ENCODE measurements around the gene MAN1C1. TPM values are rescaled to one million over a fixed set of nuclear protein-coding genes. Genes with fewer than 3 reads are reported as not detected.

MAN1C1 gene
- polyA plus RNA-seq, 1 of the 3 experiments (the other 2 are of a cell fraction): 0.20 TPM

- TF ChIP-seq, protein P1, sequence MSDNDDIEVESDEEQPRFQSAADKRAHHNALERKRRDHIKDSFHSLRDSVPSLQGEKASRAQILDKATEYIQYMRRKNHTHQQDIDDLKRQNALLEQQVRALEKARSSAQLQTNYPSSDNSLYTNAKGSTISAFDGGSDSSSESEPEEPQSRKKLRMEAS (IDR thresholded peaks at IDR 0.05; ENCODE audit: low read depth): no peak
- TF ChIP-seq JUND (IDR thresholded peaks at IDR 0.05) (no peak), IRF3 (IDR thresholded peaks at IDR 0.05; ENCODE audit: low read depth, low read length) (no peak), RXRA (IDR thresholded peaks at IDR 0.05; ENCODE audit: borderline replicate concordance, low read depth) (no peak)
- TF ChIP-seq, protein P2, sequence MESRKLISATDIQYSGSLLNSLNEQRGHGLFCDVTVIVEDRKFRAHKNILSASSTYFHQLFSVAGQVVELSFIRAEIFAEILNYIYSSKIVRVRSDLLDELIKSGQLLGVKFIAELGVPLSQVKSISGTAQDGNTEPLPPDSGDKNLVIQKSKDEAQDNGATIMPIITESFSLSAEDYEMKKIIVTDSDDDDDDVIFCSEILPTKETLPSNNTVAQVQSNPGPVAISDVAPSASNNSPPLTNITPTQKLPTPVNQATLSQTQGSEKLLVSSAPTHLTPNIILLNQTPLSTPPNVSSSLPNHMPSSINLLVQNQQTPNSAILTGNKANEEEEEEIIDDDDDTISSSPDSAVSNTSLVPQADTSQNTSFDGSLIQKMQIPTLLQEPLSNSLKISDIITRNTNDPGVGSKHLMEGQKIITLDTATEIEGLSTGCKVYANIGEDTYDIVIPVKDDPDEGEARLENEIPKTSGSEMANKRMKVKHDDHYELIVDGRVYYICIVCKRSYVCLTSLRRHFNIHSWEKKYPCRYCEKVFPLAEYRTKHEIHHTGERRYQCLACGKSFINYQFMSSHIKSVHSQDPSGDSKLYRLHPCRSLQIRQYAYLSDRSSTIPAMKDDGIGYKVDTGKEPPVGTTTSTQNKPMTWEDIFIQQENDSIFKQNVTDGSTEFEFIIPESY (IDR thresholded peaks at IDR 0.05; ENCODE audit: borderline replicate concordance, low read depth): no peak
- TF ChIP-seq, protein P3, sequence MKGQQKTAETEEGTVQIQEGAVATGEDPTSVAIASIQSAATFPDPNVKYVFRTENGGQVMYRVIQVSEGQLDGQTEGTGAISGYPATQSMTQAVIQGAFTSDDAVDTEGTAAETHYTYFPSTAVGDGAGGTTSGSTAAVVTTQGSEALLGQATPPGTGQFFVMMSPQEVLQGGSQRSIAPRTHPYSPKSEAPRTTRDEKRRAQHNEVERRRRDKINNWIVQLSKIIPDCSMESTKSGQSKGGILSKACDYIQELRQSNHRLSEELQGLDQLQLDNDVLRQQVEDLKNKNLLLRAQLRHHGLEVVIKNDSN (IDR thresholded peaks at IDR 0.05; ENCODE audit: borderline replicate concordance, low read depth): no peak
Observed at GRCh38 chr1:25687221-25688017, 70.8 kb downstream of the MAN1C1 start (continued).

DNA sequence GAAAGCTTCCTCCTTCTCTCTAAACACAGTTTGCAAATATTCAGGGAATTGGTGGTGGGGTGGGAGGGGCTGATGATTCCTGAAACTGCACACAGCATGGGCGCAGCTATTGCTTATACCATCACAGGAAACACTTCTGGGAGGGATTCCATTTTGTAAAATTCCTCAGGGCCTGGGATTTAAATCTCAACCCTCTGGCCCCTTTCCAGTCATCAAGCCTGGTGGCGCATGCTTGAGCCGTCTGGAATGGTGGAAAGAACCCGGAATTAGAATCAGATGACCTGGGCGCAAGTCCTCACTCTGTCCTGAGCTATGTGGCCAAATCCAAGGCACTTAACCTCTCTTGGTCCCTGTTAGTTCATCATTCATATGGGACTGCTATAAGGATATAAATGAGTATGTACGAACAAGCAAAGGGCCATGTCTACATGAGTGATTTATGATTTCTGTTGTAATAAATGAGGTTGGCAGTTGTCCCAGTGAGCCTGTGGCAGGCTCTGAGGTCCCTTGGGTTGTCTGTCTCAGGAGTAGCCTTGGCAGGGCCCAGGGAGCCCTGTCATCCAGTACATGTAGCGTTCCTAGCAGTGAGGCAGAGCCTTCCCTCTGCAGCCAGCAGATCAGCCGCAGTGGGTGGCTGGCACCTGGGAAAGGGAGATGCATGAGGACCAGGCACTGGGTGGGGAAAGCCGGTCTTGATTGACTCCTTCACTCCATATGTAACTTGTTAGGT is 72.0 kb downstream of the MAN1C1 start:
- POLR2A ChIA-PET: interaction anchor here (0.7 kb wide), 1 partner anchor 21 kb away, joined by 3 read pairs; no protein-coding TSS in a partner anchor
- peak overlapping the region in 1 of 2 experiments; percentile 17; a peak in 2 of 4 replicates for H3K27ac ChIP-seq (ENCODE audit: low read depth in 2 of 2, low read length in 1 of 2)
- no peaks in the 10 kb centered on the region for H3K9me2 ChIP-seq
- H4K20me1 ChIP-seq (ENCODE audit: insufficient read depth): no peaks in the 10 kb centered on the region
- no peak overlapping the region for H3K4me2 ChIP-seq
- CTCF ChIA-PET: interaction anchor here (0.9 to 1.8 kb wide), 2 partner anchors 69 to 70 kb away, joined by 3 to 8 read pairs; no protein-coding TSS in a partner anchor
- no peaks in the 10 kb centered on the region for H3K36me3 ChIP-seq (replicated peaks in 1 of 2; ENCODE audit: control insufficient read depth in 1 of 2, insufficient read depth in 2 of 2, low read length in 1 of 2)
- 45% methylated on average over 6 of the region's 9 CpGs for WGBS (ENCODE audit: low lambda C conversion rate)
- H3K9me3 ChIP-seq: no peaks in the 10 kb centered on the region
- no peak overlapping the region for H3K9ac ChIP-seq
- no peak overlapping the region for H2AFZ ChIP-seq (ENCODE audit: low read depth)
- peaks cover 7 to 12% of the 10 kb centered on the region in 2 experiments; a peak in 3 of 4 replicates for H3K4me1 ChIP-seq (ENCODE audit: control insufficient read depth in 1 of 2, insufficient read depth in 2 of 2, low read depth in 1 of 2, low read length in 1 of 2)
- no peak overlapping the region for H3K4me3 ChIP-seq (ENCODE audit: low read depth in 2 of 2, low read length in 1 of 2)
- H3K79me2 ChIP-seq (ENCODE audit: insufficient read depth): no peaks in the 10 kb centered on the region
- TF ChIP-seq, protein P4, sequence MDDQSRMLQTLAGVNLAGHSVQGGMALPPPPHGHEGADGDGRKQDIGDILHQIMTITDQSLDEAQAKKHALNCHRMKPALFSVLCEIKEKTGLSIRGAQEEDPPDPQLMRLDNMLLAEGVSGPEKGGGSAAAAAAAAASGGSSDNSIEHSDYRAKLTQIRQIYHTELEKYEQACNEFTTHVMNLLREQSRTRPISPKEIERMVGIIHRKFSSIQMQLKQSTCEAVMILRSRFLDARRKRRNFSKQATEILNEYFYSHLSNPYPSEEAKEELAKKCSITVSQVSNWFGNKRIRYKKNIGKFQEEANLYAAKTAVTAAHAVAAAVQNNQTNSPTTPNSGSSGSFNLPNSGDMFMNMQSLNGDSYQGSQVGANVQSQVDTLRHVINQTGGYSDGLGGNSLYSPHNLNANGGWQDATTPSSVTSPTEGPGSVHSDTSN (IDR thresholded peaks at IDR 0.05): 0 out of 2 replicates have a peak, but pooled peaks have one; percentile 5
- TF ChIP-seq POLR2AphosphoS5 (IDR thresholded peaks at IDR 0.05; ENCODE audit: low read depth, low read length) (no peak), TAF1 (IDR thresholded peaks at IDR 0.05; ENCODE audit: borderline replicate concordance, low read depth, low read length) (no peak)
- TF ChIP-seq, protein P5, sequence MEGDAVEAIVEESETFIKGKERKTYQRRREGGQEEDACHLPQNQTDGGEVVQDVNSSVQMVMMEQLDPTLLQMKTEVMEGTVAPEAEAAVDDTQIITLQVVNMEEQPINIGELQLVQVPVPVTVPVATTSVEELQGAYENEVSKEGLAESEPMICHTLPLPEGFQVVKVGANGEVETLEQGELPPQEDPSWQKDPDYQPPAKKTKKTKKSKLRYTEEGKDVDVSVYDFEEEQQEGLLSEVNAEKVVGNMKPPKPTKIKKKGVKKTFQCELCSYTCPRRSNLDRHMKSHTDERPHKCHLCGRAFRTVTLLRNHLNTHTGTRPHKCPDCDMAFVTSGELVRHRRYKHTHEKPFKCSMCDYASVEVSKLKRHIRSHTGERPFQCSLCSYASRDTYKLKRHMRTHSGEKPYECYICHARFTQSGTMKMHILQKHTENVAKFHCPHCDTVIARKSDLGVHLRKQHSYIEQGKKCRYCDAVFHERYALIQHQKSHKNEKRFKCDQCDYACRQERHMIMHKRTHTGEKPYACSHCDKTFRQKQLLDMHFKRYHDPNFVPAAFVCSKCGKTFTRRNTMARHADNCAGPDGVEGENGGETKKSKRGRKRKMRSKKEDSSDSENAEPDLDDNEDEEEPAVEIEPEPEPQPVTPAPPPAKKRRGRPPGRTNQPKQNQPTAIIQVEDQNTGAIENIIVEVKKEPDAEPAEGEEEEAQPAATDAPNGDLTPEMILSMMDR (IDR thresholded peaks at IDR 0.05): no peak
- TF ChIP-seq, protein P6, sequence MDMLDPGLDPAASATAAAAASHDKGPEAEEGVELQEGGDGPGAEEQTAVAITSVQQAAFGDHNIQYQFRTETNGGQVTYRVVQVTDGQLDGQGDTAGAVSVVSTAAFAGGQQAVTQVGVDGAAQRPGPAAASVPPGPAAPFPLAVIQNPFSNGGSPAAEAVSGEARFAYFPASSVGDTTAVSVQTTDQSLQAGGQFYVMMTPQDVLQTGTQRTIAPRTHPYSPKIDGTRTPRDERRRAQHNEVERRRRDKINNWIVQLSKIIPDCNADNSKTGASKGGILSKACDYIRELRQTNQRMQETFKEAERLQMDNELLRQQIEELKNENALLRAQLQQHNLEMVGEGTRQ (IDR thresholded peaks at IDR 0.05; ENCODE audit: borderline replicate concordance, low read depth, low read length): no peak
- peak; percentile 59 for DNase-seq
- no peaks in the 10 kb centered on the region; the same call in 1 of the 2 replicates for H3K27me3 ChIP-seq (ENCODE audit: insufficient read depth)
- H3F3A ChIP-seq (replicated peaks; ENCODE audit: insufficient read depth): no peaks in the 10 kb centered on the region
